ENCODE measurements around the gene KLHL1.

- TF ChIP-seq ZSCAN29 (CRISPR knock-in tag; conservative IDR thresholded peaks at IDR 0.05) (no peak), ZNF335 (CRISPR knock-in tag; IDR thresholded peaks at IDR 0.05) (no peak)
Observed at GRCh38 chr13:70051531-70051930, 56.7 kb downstream of the KLHL1 start.
